Loucy (cell line): ENCODE data around the gene ARMC9.
"Not testable (repeated sequence)": the region's sequence is repeated elsewhere in the genome, so short reads cannot be mapped to it uniquely, and the experiment has no call there.

Experiments
- H2AFZ ChIP-seq: fragments of 200-600 bp; sonication (generic); 2 replicates; pipeline ENCODE4 v1.6.0; 2016; ENCODE audit warnings: antibody characterized with exemption, mild to moderate bottlenecking, low read length, moderate library complexity
- H3F3A ChIP-seq: fragments of 200-600 bp; 2 replicates; pipeline ENCODE4 v1.6.0; 2016; ENCODE audit warnings: antibody characterized with exemption, low read depth, mild to moderate bottlenecking
- H3K27me3 ChIP-seq: fragments of 200-600 bp; sonication (generic); 2 replicates; pipeline ENCODE4 v1.6.1; 2014; ENCODE audit warnings: low read length, mild to moderate bottlenecking; ENCODE audit not compliant: insufficient read depth, poor library complexity, severe bottlenecking
- H3K36me3 ChIP-seq: fragments of 200-600 bp; sonication (generic); 2 replicates; pipeline ENCODE4 v1.6.1; 2016; ENCODE audit warnings: low read length; ENCODE audit not compliant: insufficient read depth
- H3K4me1 ChIP-seq: fragments of 200-600 bp; sonication (generic); 2 replicates; pipeline ENCODE4 v1.5.1; 2014; ENCODE audit warnings: low read length, mild to moderate bottlenecking; ENCODE audit not compliant: insufficient read depth, poor library complexity, severe bottlenecking
- H3K4me2 ChIP-seq: fragments of 200-600 bp; sonication (generic); 2 replicates; pipeline ENCODE4 v1.6.0; 2014; ENCODE audit warnings: antibody characterized with exemption, low read length, low read depth, mild to moderate bottlenecking; ENCODE audit not compliant: poor library complexity, severe bottlenecking
- H3K4me3 ChIP-seq: fragments of 200-600 bp; sonication (generic); 2 replicates; pipeline ENCODE4 v1.5.1; 2014; ENCODE audit warnings: low read length, mild to moderate bottlenecking, mixed read lengths; ENCODE audit not compliant: poor library complexity, severe bottlenecking
- H3K79me2 ChIP-seq: fragments of 200-600 bp; sonication (generic); 2 replicates; pipeline ENCODE4 v1.6.1; 2014; ENCODE audit warnings: low read length; ENCODE audit not compliant: insufficient read depth
- H3K9ac ChIP-seq: fragments of 200-600 bp; sonication (generic); 2 replicates; pipeline ENCODE4 v1.6.0; 2014; ENCODE audit warnings: mild to moderate bottlenecking, low read depth, low read length, moderate library complexity; ENCODE audit not compliant: poor library complexity, severe bottlenecking
- H3K9me2 ChIP-seq: fragments of 200-600 bp; sonication (generic); replicated peaks from 2 replicates; pipeline ENCODE4 v1.6.1; 2016; ENCODE audit warnings: low read depth, low read length, mixed read lengths
- H3K9me3 ChIP-seq: fragments of 200-600 bp; sonication (generic); 2 replicates; pipeline ENCODE4 v1.6.1; 2014; ENCODE audit warnings: mild to moderate bottlenecking, antibody characterized with exemption, low read length, low read depth; ENCODE audit not compliant: insufficient read depth
- H4K20me1 ChIP-seq: fragments of 200-600 bp; sonication (generic); 2 replicates; pipeline ENCODE4 v1.6.0; 2014; ENCODE audit warnings: antibody characterized with exemption, low read length, mild to moderate bottlenecking; ENCODE audit not compliant: insufficient read depth, poor library complexity, severe bottlenecking
- CTCF ChIP-seq: fragments of 200-600 bp; sonication (generic); conservative IDR thresholded peaks from 2 replicates; pipeline ENCODE4 v1.5.1; 2014; ENCODE audit warnings: mild to moderate bottlenecking, antibody characterized with exemption, low read length
- EZH2phosphoT487 ChIP-seq: fragments of 200-600 bp; IDR thresholded peaks from 2 replicates; pipeline ENCODE4 v1.6.1; 2018; ENCODE audit warnings: antibody characterized with exemption, mild to moderate bottlenecking, moderate library complexity, borderline replicate concordance

ARMC9 gene

GRCh38 chr2:231374771-231375170, 176.3 kb downstream of the ARMC9 start:
- Histone ChIP-seq H4K20me1 (no peaks in the 10 kb centered on the region), H3K4me2 (no peak overlapping the region), H3K36me3 (no peaks in the 10 kb centered on the region), H3K9me2 (no peaks in the 10 kb centered on the region), H3K27me3 (no peaks in the 10 kb centered on the region), H2AFZ (no peak overlapping the region), H3K79me2 (no peaks in the 10 kb centered on the region), H3K9ac (no peak overlapping the region), H3K4me3 (no peak overlapping the region), H3K9me3 (no peaks in the 10 kb centered on the region), H3K4me1 (peaks cover 10% of the 10 kb centered on the region), H3F3A (no peaks in the 10 kb centered on the region)
- TF ChIP-seq EZH2phosphoT487 = no peak
- TF ChIP-seq CTCF = no peak

GRCh38 chr2:231375994-231376615, 177.7 kb downstream of the ARMC9 start:
- H3K9ac ChIP-seq, H3K4me3 ChIP-seq, H3K36me3 ChIP-seq, H3K9me3 ChIP-seq, H3K79me2 ChIP-seq, H3K4me1 ChIP-seq, H3K9me2 ChIP-seq, H3F3A ChIP-seq, H4K20me1 ChIP-seq, H3K4me2 ChIP-seq, H3K27me3 ChIP-seq, H2AFZ ChIP-seq: not testable (repeated sequence)

GRCh38 chr2:231376857-231377256, 178.4 kb downstream of the ARMC9 start:
- no peaks in the 10 kb centered on the region for H3K9me2 ChIP-seq
- H3K4me3 ChIP-seq = no peak overlapping the region
- peaks cover 10% of the 10 kb centered on the region for H3K4me1 ChIP-seq
- H3K79me2 ChIP-seq = no peaks in the 10 kb centered on the region
- TF ChIP-seq CTCF (no peak), EZH2phosphoT487 (no peak)
- no peaks in the 10 kb centered on the region for H3K9me3 ChIP-seq
- H4K20me1 ChIP-seq = no peaks in the 10 kb centered on the region
- H3K27me3 ChIP-seq = no peaks in the 10 kb centered on the region
- H3K4me2 ChIP-seq = no peak overlapping the region
- H2AFZ ChIP-seq = no peak overlapping the region
- no peaks in the 10 kb centered on the region for H3F3A ChIP-seq
- no peaks in the 10 kb centered on the region for H3K36me3 ChIP-seq
- no peak overlapping the region for H3K9ac ChIP-seq

- H3K4me2 ChIP-seq = no peak overlapping the region
- no peaks in the 10 kb centered on the region for H3K9me2 ChIP-seq
- TF ChIP-seq EZH2phosphoT487 (no peak), CTCF (no peak)
- peaks cover 22% of the 10 kb centered on the region for H3K4me1 ChIP-seq
- no peak overlapping the region for H3K9ac ChIP-seq
- no peaks in the 10 kb centered on the region for H4K20me1 ChIP-seq
- H3K79me2 ChIP-seq = no peaks in the 10 kb centered on the region
- H3K9me3 ChIP-seq = no peaks in the 10 kb centered on the region
- no peaks in the 10 kb centered on the region for H3K27me3 ChIP-seq
- H2AFZ ChIP-seq = no peak overlapping the region
- H3K36me3 ChIP-seq = no peaks in the 10 kb centered on the region
- no peak overlapping the region for H3K4me3 ChIP-seq
- no peaks in the 10 kb centered on the region for H3F3A ChIP-seq
Measured at GRCh38 chr2:231378026-231378722, 179.7 kb downstream of the ARMC9 start.
